Activated CD4-positive, alpha-beta T cell treated with anti-CD3 and anti-CD28 coated beads, Interleukin-2, amount 50 U/mL, for 16 hours (primary cell): ENCODE measurements around the gene ZNF555.
"Not testable (repeated sequence)": the region's sequence is repeated elsewhere in the genome, so short reads cannot be mapped to it uniquely, and the experiment has no call there.

Source experiments
- DNase-seq: peaks from one replicate; pipeline ENCODE4 v3.0.0-alpha.2; 2020

Gene ZNF555

GRCh38 chr19:2807379-2808128 lies 33.7 kb upstream of the ZNF555 start:
- no peak for DNase-seq

- no peak for DNase-seq
Measured at GRCh38 chr19:2808129-2808941, 32.9 kb upstream of the ZNF555 start.

- DNase-seq: no peak
Measured at GRCh38 chr19:2809387-2810140, 31.7 kb upstream of the ZNF555 start.

- no peak for DNase-seq
Measured at GRCh38 chr19:2810141-2811091, 30.9 kb upstream of the ZNF555 start.

GRCh38 chr19:2811221-2811722 lies 30.0 kb upstream of the ZNF555 start:
- DNase-seq: no peak

- DNase-seq: no peak
Measured at GRCh38 chr19:2811735-2812413, 29.4 kb upstream of the ZNF555 start.

- no peak for DNase-seq
Measured at GRCh38 chr19:2812414-2813234, 28.7 kb upstream of the ZNF555 start.

- no peak for DNase-seq
Measured at GRCh38 chr19:2813235-2814160, 27.8 kb upstream of the ZNF555 start.

- DNase-seq: no peak
Measured at GRCh38 chr19:2814426-2814825, 26.8 kb upstream of the ZNF555 start.

GRCh38 chr19:2815191-2815614 lies 26.1 kb upstream of the ZNF555 start:
- no peak for DNase-seq

- DNase-seq: no peak
Measured at GRCh38 chr19:2815923-2816322, 25.4 kb upstream of the ZNF555 start.

GRCh38 chr19:2816641-2817040 lies 24.6 kb upstream of the ZNF555 start:
- no peak for DNase-seq

- DNase-seq: not testable (repeated sequence)
Measured at GRCh38 chr19:2817237-2817829, 23.9 kb upstream of the ZNF555 start.

GRCh38 chr19:2819540-2820111 lies 21.6 kb upstream of the ZNF555 start, which contains the start of gene ZNF554:
Gene ZNF554 (plus strand): TSS chr19:2819868. CDS start chr19:2820072, 204 bp downstream.
- DNase-seq: peak; percentile 97

- no peak for DNase-seq
Measured at GRCh38 chr19:2820112-2820702, 21.1 kb upstream of the ZNF555 start.

- DNase-seq: no peak
Measured at GRCh38 chr19:2822846-2823245, 18.4 kb upstream of the ZNF555 start.

- DNase-seq: no peak
Measured at GRCh38 chr19:2823646-2824045, 17.6 kb upstream of the ZNF555 start.

GRCh38 chr19:2824129-2824528 lies 17.1 kb upstream of the ZNF555 start:
- no peak for DNase-seq
